HepG2 (cell line): ENCODE measurements around the gene VPS13D. TPM values are rescaled to one million over a fixed set of nuclear protein-coding genes. Genes with fewer than 3 reads are reported as not detected.
A peak's percentile ranks its signal among the peaks of the same experiment; 100 is the strongest.

ENCODE experiments used
- ARID2 ChIP-seq: sonication (generic); formaldehyde crosslinking; IDR thresholded peaks from 2 replicates; pipeline ENCODE4 v1.8.1; 2022; ENCODE audit warnings: mild to moderate bottlenecking, missing genetic modification reagents, borderline replicate concordance
- CCDC6 ChIP-seq: sonication (generic); formaldehyde crosslinking; IDR thresholded peaks from 2 replicates; pipeline ENCODE4 v1.8.1; 2022; ENCODE audit warnings: mild to moderate bottlenecking, missing genetic modification reagents, moderate library complexity
- FLYWCH1 ChIP-seq: sonication (generic); formaldehyde crosslinking; IDR thresholded peaks from 2 replicates; pipeline ENCODE4 v1.8.1; 2023; ENCODE audit warnings: mild to moderate bottlenecking, missing genetic modification reagents
- HNRNPL ChIP-seq: fragments of 200-400 bp; formaldehyde crosslinking; IDR thresholded peaks from 2 replicates; pipeline ENCODE4 v1.6.1; 2017; ENCODE audit warnings: mild to moderate bottlenecking, low read depth, low read length
- KLF15 ChIP-seq: sonication (generic); formaldehyde crosslinking; IDR thresholded peaks from 2 replicates; pipeline ENCODE4 v1.8.1; 2023; ENCODE audit warnings: borderline replicate concordance, mild to moderate bottlenecking, inconsistent platforms, missing genetic modification reagents, mixed read lengths
- MED8 ChIP-seq: sonication (generic); formaldehyde crosslinking; IDR thresholded peaks from 2 replicates; pipeline ENCODE4 v1.8.1; 2023; ENCODE audit warnings: mild to moderate bottlenecking, missing genetic modification reagents; ENCODE audit not compliant: insufficient replicate concordance
- NFE2 ChIP-seq: sonication (generic); formaldehyde crosslinking; IDR thresholded peaks from 2 replicates; pipeline ENCODE4 v1.4.0; 2020; ENCODE audit warnings: missing genetic modification reagents
- NFYC ChIP-seq: IDR thresholded peaks from 2 replicates; pipeline ENCODE4 v1.6.1; 2016; ENCODE audit warnings: missing genetic modification reagents, missing compliant biosample characterization
- PHB2 ChIP-seq: fragments of 450-650 bp; IDR thresholded peaks from 2 replicates; pipeline ENCODE4 v1.6.1; 2018; ENCODE audit not compliant: partially characterized antibody
- RCOR2 ChIP-seq: IDR thresholded peaks from 2 replicates; pipeline ENCODE4 v1.6.1; 2016; ENCODE audit warnings: missing biosample characterization, missing genetic modification reagents
- STAT5B ChIP-seq: sonication (generic); formaldehyde crosslinking; IDR thresholded peaks from 2 replicates; pipeline ENCODE4 v1.4.0; 2020; ENCODE audit warnings: missing genetic modification reagents
- ZFP37 ChIP-seq: sonication (generic); formaldehyde crosslinking; IDR thresholded peaks from 2 replicates; pipeline ENCODE4 v1.4.0; 2020; ENCODE audit warnings: missing genetic modification reagents, borderline replicate concordance
- ZFP82 ChIP-seq: sonication (generic); formaldehyde crosslinking; IDR thresholded peaks from 2 replicates; pipeline ENCODE4 v1.5.1; 2020; ENCODE audit warnings: mild to moderate bottlenecking, missing genetic modification reagents, borderline replicate concordance
- ZKSCAN1 ChIP-seq: fragments of 150-350 bp; IDR thresholded peaks from 2 replicates; pipeline ENCODE4 v1.6.1; 2014; ENCODE audit warnings: low read length
- ZKSCAN8 ChIP-seq: IDR thresholded peaks from 2 replicates; pipeline ENCODE4 v1.6.1; 2016; ENCODE audit warnings: borderline replicate concordance, missing genetic modification reagents, missing compliant biosample characterization
- ZNF180 ChIP-seq: sonication (generic); formaldehyde crosslinking; IDR thresholded peaks from 2 replicates; pipeline ENCODE4 v1.4.0; 2020; ENCODE audit warnings: low read depth, missing genetic modification reagents, borderline replicate concordance
- ZNF33A ChIP-seq: sonication (generic); formaldehyde crosslinking; IDR thresholded peaks from 2 replicates; pipeline ENCODE4 v1.5.1; 2020; ENCODE audit warnings: missing genetic modification reagents, mild to moderate bottlenecking, moderate library complexity, borderline replicate concordance
- ZNF343 ChIP-seq: sonication (generic); formaldehyde crosslinking; IDR thresholded peaks from 2 replicates; pipeline ENCODE4 v1.4.0; 2020; ENCODE audit warnings: mild to moderate bottlenecking, missing genetic modification reagents
- ZNF383 ChIP-seq: sonication (generic); formaldehyde crosslinking; IDR thresholded peaks from 2 replicates; pipeline ENCODE4 v1.4.0; 2020; ENCODE audit warnings: missing genetic modification reagents, mild to moderate bottlenecking, borderline replicate concordance
- ZNF788 ChIP-seq: sonication (generic); formaldehyde crosslinking; IDR thresholded peaks from 2 replicates; pipeline ENCODE4 v1.5.0; 2020; ENCODE audit warnings: mild to moderate bottlenecking, missing genetic modification reagents, borderline replicate concordance
- ZNF839 ChIP-seq: sonication (generic); formaldehyde crosslinking; IDR thresholded peaks from 2 replicates; pipeline ENCODE4 v1.4.0; 2020; ENCODE audit warnings: missing genetic modification reagents, mild to moderate bottlenecking, borderline replicate concordance
- polyA plus RNA-seq, 8 experiments: library from polyadenylated mRNA; depleted of rRNA in 3 of 8; stranded (reverse) in 7 of 8; unstranded in 1 of 8; fragments of >200 nt; fragmentation: Illumina TruSeq in 4 of 8; extraction: Trizol in 4 of 8; gene quantifications; 2 replicates each; pipeline versions ENCODE4 v1.2.1 to v1.2.3, GENCODE V29; 2011 to 2016; ENCODE audit warnings: low read depth in 4 of 8, missing spikeins in 1 of 8, mixed read lengths in 1 of 8; ENCODE audit not compliant: insufficient read depth in 1 of 8
- total RNA-seq, 5 experiments: library from RNA; depleted of rRNA; stranded (reverse); fragments of >200 nt; fragmentation: Illumina TruSeq; extraction: Trizol; gene quantifications; 2 replicates each; pipeline ENCODE4 v1.2.3, GENCODE V29; 2016; ENCODE audit warnings: low read depth in 1 of 5
- TF ChIP-seq, protein P1 (sequence below): sonication (generic); formaldehyde crosslinking; IDR thresholded peaks from 2 replicates; pipeline ENCODE4 v1.9.0; 2022; ENCODE audit warnings: missing genetic modification reagents, mild to moderate bottlenecking, borderline replicate concordance
- TF ChIP-seq, protein P2 (sequence below): sonication (generic); formaldehyde crosslinking; IDR thresholded peaks from 2 replicates; pipeline ENCODE4 v1.4.0; 2020; ENCODE audit warnings: missing genetic modification reagents
- TF ChIP-seq, protein P3 (sequence below): sonication (generic); formaldehyde crosslinking; IDR thresholded peaks from 2 replicates; pipeline ENCODE4 v1.5.0; 2020; ENCODE audit warnings: mild to moderate bottlenecking, missing genetic modification reagents

The VPS13D gene
- total and polyA plus RNA-seq, 2 of the 13 experiments (the other 11 are each of a cell fraction or from before 2014, with no cell fraction given), result 8.6 to 13.9 TPM

DNA sequence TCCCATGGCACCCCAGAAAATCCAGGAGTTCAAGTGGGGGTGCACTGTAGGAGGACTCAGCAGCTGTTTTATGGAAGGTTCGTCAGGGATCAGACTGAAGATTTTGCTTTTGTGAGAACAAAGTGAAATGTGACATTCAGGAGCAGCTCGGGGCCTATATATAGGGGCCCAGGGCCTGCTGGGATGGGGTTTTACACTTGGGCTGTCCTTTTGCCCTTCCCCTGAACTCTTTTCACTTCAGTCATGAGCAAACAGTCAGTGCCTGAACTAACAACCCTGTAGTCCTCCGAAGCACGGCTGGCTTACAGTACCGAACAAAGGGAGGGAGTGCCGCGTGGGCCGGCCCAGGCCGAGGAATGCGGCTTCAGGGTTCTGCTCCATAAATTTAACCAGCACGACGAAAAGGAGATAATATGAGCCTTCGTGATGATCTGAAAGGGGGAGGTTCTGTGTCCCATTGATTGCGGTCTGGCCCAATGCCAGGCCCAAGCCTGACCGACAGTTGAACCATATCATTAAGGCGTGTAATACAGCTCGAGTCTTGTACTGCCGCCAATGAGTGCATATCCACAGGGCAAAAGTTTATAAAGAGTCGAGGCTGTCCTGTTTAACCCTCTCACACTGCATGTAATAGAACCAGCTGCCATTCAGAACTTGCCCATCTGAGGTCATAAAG, 248.2 kb downstream of the VPS13D start (continued):
- TF ChIP-seq PHB2 (no peak), ZFP37 (CRISPR knock-in tag) (peak; percentile 86; the same call in 1 of the 2 replicates), ZNF33A (CRISPR knock-in tag) (no peak), ZFP82 (no peak), ZKSCAN8 (CRISPR knock-in tag) (0 out of 2 replicates have a peak, but pooled peaks have one; percentile 45), ZKSCAN1 (no peak), HNRNPL (no peak), FLYWCH1 (no peak), MED8 (CRISPR knock-in tag) (peak; percentile 87), ZNF383 (CRISPR knock-in tag) (no peak), ARID2 (CRISPR knock-in tag) (no peak), RCOR2 (CRISPR knock-in tag) (peak; percentile 75; the same call in 1 of the 2 replicates), NFYC (no peak), KLF15 (CRISPR knock-in tag) (no peak), ZNF788 (peak; percentile 85; the same call in 1 of the 2 replicates), ZNF180 (no peak), ZNF839 (CRISPR knock-in tag) (no peak), CCDC6 (CRISPR knock-in tag) (peak; percentile 72), ZNF343 (CRISPR knock-in tag) (no peak; the same call in 1 of the 2 replicates), STAT5B (CRISPR knock-in tag) (no peak; the same call in 1 of the 2 replicates), NFE2 (CRISPR knock-in tag) (no peak)
- TF ChIP-seq, protein P1, sequence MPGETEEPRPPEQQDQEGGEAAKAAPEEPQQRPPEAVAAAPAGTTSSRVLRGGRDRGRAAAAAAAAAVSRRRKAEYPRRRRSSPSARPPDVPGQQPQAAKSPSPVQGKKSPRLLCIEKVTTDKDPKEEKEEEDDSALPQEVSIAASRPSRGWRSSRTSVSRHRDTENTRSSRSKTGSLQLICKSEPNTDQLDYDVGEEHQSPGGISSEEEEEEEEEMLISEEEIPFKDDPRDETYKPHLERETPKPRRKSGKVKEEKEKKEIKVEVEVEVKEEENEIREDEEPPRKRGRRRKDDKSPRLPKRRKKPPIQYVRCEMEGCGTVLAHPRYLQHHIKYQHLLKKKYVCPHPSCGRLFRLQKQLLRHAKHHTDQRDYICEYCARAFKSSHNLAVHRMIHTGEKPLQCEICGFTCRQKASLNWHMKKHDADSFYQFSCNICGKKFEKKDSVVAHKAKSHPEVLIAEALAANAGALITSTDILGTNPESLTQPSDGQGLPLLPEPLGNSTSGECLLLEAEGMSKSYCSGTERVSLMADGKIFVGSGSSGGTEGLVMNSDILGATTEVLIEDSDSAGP, result peak; percentile 88; the same call in 1 of the 2 replicates
- TF ChIP-seq, protein P2, sequence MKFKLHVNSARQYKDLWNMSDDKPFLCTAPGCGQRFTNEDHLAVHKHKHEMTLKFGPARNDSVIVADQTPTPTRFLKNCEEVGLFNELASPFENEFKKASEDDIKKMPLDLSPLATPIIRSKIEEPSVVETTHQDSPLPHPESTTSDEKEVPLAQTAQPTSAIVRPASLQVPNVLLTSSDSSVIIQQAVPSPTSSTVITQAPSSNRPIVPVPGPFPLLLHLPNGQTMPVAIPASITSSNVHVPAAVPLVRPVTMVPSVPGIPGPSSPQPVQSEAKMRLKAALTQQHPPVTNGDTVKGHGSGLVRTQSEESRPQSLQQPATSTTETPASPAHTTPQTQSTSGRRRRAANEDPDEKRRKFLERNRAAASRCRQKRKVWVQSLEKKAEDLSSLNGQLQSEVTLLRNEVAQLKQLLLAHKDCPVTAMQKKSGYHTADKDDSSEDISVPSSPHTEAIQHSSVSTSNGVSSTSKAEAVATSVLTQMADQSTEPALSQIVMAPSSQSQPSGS (CRISPR knock-in tag), result peak; percentile 77
- TF ChIP-seq, protein P3, sequence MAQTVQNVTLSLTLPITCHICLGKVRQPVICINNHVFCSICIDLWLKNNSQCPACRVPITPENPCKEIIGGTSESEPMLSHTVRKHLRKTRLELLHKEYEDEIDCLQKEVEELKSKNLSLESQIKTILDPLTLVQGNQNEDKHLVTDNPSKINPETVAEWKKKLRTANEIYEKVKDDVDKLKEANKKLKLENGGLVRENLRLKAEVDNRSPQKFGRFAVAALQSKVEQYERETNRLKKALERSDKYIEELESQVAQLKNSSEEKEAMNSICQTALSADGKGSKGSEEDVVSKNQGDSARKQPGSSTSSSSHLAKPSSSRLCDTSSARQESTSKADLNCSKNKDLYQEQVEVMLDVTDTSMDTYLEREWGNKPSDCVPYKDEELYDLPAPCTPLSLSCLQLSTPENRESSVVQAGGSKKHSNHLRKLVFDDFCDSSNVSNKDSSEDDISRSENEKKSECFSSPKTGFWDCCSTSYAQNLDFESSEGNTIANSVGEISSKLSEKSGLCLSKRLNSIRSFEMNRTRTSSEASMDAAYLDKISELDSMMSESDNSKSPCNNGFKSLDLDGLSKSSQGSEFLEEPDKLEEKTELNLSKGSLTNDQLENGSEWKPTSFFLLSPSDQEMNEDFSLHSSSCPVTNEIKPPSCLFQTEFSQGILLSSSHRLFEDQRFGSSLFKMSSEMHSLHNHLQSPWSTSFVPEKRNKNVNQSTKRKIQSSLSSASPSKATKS, result no peak
